ENCODE results near the gene RTP4.

GRCh38 chr3:187370051-187370450 lies 1.9 kb downstream of the RTP4 start:
- TF ChIP-seq CTCF (IDR thresholded peaks at IDR 0.05; ENCODE audit: control extremely low read depth in 1 of 3, insufficient read depth in 1 of 3, low read depth in 1 of 3, low read length in 3 of 3) (no peak), GABPA (IDR thresholded peaks at IDR 0.05; ENCODE audit: borderline replicate concordance, insufficient read depth, low read length) (no peak), POLR2A (IDR thresholded peaks at IDR 0.05; ENCODE audit: control extremely low read depth in 1 of 2, low read depth in 2 of 2, low read length in 2 of 2) (no peak), EZH2 (IDR thresholded peaks at IDR 0.05; ENCODE audit: low read depth, low read length, severe bottlenecking) (no peak), SP2 (IDR thresholded peaks at IDR 0.05; ENCODE audit: low read length) (no peak), POLR2AphosphoS5 (IDR thresholded peaks at IDR 0.05; ENCODE audit: low read depth, low read length) (no peak), ASH2L (IDR thresholded peaks at IDR 0.05; ENCODE audit: low read length) (no peak), EP300 (IDR thresholded peaks at IDR 0.05; ENCODE audit: borderline replicate concordance in 1 of 2, low read depth in 2 of 2, low read length in 2 of 2) (no peak), FOSL1 (IDR thresholded peaks at IDR 0.05; ENCODE audit: insufficient read depth, low read depth, low read length) (no peak), TBP (IDR thresholded peaks at IDR 0.05; ENCODE audit: low read depth, low read length) (no peak), RBBP5 (IDR thresholded peaks at IDR 0.05; ENCODE audit: borderline replicate concordance, low read depth, low read length) (no peak), SIX5 (IDR thresholded peaks at IDR 0.05; ENCODE audit: low read depth, low read length) (no peak), CEBPB (IDR thresholded peaks at IDR 0.05; ENCODE audit: low read depth, low read length) (no peak), MAFK (IDR thresholded peaks at IDR 0.05; ENCODE audit: low read depth, low read length) (no peak)
